IPS-20b (cell line): ENCODE data around the gene RHOA.
"Not testable (repeated sequence)": the region's sequence is repeated elsewhere in the genome, so short reads cannot be mapped to it uniquely, and the experiment has no call there.

ENCODE experiments used
- H3K27ac ChIP-seq: one replicate; pipeline ENCODE4 v1.5.1; 2013; ENCODE audit warnings: low read length
- H3K27me3 ChIP-seq: 2 replicates; pipeline ENCODE4 v1.6.1; 2013; ENCODE audit warnings: mild to moderate bottlenecking, low read length, inconsistent platforms; ENCODE audit not compliant: insufficient read depth
- H3K36me3 ChIP-seq: 2 replicates; pipeline ENCODE4 v1.6.1; 2013; ENCODE audit warnings: low read depth, mild to moderate bottlenecking, inconsistent platforms, low read length, moderate library complexity; ENCODE audit not compliant: insufficient read depth
- H3K4me1 ChIP-seq: 2 replicates; pipeline ENCODE4 v1.6.1; 2013; ENCODE audit warnings: mild to moderate bottlenecking, control low read depth, inconsistent platforms, low read length, moderate library complexity; ENCODE audit not compliant: insufficient read depth
- H3K4me3 ChIP-seq: 2 replicates; pipeline ENCODE4 v1.5.1; 2013; ENCODE audit warnings: mild to moderate bottlenecking, low read length, inconsistent platforms
- H3K9ac ChIP-seq: 2 replicates; pipeline ENCODE4 v1.6.1; 2013; ENCODE audit warnings: low read depth, mild to moderate bottlenecking, inconsistent platforms, low read length, moderate library complexity
- H3K9me3 ChIP-seq: 2 replicates; pipeline ENCODE4 v1.6.1; 2013; ENCODE audit warnings: mild to moderate bottlenecking, low read depth, low read length, inconsistent platforms; ENCODE audit not compliant: insufficient read depth

Gene RHOA

DNA sequence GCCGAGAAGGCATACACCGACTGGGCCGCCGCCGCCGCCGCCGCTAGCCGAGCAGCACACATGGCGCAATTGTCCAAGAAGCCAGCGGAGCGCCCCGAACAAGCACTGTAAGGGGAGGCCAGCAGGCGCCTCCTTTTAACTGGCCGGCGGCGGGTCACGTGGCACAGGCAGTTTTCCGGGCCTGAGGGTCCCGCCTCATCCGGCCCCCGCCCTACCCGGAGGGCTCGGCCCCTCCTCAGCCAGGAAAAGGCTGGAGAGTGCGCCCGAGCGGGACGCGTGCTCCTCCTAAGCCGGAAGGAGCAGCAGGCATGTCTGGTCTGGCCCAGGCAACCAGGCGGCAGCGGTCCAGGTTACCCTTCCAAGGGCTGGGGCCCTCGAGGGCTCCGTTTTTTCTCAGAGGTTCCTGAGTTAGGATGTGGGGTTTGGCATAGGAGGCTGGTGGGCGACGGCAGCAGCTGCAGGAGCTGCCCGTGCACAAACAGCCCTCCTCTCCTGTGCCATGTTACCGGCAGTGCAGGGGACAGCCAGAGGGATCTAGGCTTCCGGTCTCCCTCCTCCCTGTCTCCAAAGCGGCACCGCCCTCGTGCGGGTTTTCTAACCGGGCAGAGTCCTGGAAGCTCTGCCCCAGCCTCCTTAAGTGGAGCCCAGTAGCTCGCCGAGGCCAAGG lies 53.4 kb downstream of the RHOA start, which contains the start of gene GPX1:
Gene GPX1 (minus strand): TSS at position 137 of the 667 bp plus-strand sequence. CDS start 75 bp downstream, at position 62.
- Histone ChIP-seq H3K27me3 (no peaks in the 10 kb centered on the region), H3K4me3 (peak within 1 kb of the TSS; percentile 75), H3K4me1 (peaks cover 8% of the 10 kb centered on the region), H3K36me3 (peaks cover 61% of the 10 kb centered on the region), H3K9ac (peak within 1 kb of the TSS; percentile 93), H3K27ac (peak within 1 kb of the TSS; percentile 99), H3K9me3 (no peaks in the 10 kb centered on the region)

DNA sequence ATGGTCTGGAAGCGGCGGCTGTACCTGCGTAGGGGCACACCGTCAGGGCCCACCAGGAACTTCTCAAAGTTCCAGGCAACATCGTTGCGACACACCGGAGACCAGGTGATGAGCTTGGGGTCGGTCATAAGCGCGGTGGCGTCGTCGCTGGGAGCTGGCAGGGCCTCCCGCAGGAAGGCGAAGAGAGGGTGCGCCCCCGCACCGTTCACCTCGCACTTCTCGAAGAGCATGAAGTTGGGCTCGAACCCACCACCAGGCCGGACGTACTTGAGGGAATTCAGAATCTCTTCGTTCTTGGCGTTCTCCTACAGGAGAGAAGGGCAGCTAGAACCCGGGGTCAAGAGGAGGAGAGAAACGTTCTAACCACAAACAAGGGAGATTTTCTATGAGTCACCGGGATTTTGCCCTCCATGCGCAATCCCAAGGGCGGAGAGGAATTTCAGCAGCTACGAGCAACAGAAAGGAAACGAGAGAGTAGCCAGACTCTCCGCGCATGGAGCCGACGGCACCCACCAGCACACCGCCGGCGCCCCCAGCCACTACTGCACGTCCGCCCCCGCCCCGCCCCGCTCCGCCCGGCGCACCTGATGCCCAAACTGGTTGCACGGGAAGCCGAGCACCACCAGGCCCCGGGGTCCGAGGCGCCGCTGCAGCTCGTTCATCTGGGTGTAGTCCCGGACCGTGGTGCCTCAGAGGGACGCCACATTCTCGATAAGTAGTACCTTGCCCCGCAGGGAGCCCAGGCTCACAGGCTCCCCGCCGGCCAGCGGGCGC lies 54.1 kb downstream of the RHOA start:
- peak overlapping the region; percentile 7 for H3K27ac ChIP-seq
- not testable (repeated sequence) for H3K4me1 ChIP-seq, H3K9me3 ChIP-seq, H3K27me3 ChIP-seq
- H3K9ac ChIP-seq = peak overlapping the region; percentile 79
- peaks cover 57% of the 10 kb centered on the region for H3K36me3 ChIP-seq
- peak overlapping the region; percentile 75 for H3K4me3 ChIP-seq

DNA sequence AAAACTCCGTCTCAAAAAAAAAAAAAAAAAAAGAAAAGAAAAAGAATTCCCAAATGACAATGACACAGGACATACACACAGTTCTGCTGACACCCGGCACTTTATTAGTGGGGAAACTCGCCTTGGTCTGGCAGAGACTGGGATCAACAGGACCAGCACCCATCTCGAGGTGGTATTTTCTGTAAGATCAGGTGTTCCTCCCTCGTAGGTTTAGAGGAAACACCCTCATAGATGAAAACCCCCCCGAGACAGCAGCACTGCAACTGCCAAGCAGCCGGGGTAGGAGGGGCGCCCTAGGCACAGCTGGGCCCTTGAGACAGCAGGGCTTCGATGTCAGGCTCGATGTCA lies 54.7 kb downstream of the RHOA start:
- H3K4me1 ChIP-seq, H3K27me3 ChIP-seq, H3K9me3 ChIP-seq, H3K27ac ChIP-seq: not testable (repeated sequence)
- Histone ChIP-seq H3K36me3 (peaks cover 52% of the 10 kb centered on the region), H3K9ac (peak overlapping the region; percentile 79; the same call in 1 of the 2 replicates), H3K4me3 (peak overlapping the region; percentile 75)

DNA sequence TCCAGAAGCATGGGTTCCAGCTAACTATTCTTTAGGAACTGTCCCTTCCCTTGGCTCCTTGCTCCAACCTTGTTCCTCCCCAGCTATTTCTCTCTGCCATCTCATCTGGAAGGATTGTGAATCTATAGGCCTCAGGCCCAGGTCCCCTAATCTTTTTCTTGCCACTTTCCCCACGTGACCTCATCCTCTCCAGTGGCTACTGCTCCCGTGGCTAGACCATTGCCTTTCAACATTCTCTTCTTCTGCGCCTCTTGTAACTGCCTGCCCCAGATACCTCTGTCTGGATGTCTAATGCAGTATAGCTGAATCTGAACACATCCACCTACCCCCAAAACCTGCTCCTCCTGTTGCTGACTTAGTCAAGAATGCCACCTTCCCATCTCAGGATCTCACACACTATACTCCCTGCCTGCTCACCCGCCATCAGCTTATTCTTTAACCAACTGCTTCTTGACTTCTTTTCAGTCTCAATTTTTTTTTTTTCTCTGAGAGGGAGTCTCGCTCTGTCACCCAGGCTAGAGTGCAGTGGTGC lies 58.8 kb downstream of the RHOA start:
- Histone ChIP-seq H3K27ac (no peak overlapping the region), H3K4me1 (no peaks in the 10 kb centered on the region), H3K36me3 (peaks cover 19% of the 10 kb centered on the region), H3K4me3 (no peak overlapping the region), H3K27me3 (no peaks in the 10 kb centered on the region), H3K9ac (no peak overlapping the region), H3K9me3 (no peaks in the 10 kb centered on the region)

DNA sequence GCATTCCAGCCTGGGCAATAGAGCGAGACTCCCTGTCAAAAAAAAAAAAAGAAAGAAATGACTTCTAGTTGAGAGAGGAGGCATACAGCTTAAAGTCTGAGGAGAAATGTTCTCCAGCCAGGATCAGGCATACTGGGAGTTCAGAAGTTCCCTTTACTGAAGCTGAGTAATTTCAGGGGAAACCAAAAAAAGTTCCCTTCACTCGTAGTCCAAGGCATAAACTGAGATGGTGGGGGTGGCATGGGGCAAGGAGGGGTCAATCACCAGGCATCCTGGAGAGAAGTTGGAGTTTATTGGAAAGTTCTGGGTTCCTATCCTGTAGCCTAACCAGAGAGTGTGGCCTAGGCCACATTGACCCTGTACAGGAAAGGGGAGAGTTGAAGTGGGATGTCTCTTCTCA lies 59.5 kb downstream of the RHOA start:
- Histone ChIP-seq H3K4me3 (no peak overlapping the region), H3K9me3 (no peaks in the 10 kb centered on the region), H3K36me3 (peaks cover 17% of the 10 kb centered on the region), H3K27ac (no peak overlapping the region), H3K27me3 (no peaks in the 10 kb centered on the region), H3K9ac (no peak overlapping the region), H3K4me1 (no peaks in the 10 kb centered on the region)

DNA sequence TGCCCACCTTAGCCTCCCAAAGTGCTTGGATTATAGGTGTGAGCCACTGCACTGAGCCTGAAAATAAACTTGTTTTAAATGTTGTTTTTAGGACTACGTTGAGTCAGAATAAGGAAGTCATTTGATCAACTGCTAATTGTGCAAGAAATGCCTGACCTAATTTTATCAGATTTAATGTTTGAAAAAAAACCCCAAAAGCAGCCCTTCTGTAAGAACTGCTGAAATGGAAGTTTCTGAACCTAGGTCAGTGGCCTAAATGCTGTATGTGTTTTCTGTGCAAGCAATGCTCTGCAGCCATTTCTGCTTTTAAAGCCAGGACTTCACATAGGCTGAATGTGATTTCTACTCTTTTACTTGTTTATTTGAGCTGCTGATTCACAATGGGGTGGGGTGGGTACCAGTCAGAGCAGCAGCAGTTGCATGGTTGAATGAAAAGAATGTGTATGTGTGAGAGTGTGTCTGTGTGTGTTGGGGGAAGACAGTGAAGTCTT lies 60.2 kb downstream of the RHOA start:
- no peak overlapping the region for H3K27ac ChIP-seq
- no peak overlapping the region for H3K9ac ChIP-seq
- no peaks in the 10 kb centered on the region for H3K27me3 ChIP-seq
- H3K4me1 ChIP-seq = no peaks in the 10 kb centered on the region
- no peak overlapping the region for H3K4me3 ChIP-seq
- no peaks in the 10 kb centered on the region for H3K9me3 ChIP-seq
- peaks cover 11% of the 10 kb centered on the region for H3K36me3 ChIP-seq

DNA sequence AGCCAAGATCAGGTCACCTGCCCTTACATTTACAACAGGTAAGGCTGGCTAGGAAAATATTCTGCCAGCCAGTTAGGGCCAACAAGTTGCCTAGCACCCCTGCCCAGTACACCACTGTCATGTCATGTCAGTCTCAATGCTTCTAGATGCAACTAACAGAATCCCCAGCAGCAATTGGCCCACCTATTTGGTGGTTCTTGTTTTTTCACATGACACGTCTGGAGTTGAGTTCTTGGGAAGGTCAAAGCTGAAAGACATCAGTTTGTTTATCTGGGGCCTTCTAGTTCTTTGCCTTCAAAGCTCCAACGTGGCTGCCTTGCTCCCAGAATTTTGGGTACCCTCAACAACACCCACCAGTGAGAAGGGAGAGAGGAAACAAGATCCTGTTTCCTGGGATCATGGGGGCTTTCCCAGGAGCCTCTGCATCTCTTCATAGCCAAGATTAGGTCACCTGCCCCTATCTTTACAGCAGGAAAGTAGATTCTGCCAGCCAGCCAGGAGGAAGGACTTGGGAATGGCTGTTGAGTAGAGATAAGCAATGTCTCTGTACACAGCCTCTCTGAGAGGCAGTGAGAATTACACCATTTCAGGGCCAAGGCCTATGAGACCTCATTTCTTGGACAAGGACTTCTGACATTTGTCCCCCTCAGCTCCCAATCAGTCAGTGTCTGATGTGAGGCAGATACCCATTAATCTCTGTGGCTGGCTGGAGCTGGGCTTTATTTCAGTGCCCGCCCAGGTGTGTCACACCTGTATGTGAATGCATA lies 62.2 kb downstream of the RHOA start:
- Histone ChIP-seq H3K4me1 (no peaks in the 10 kb centered on the region), H3K27ac (no peak overlapping the region), H3K27me3 (no peaks in the 10 kb centered on the region)

DNA sequence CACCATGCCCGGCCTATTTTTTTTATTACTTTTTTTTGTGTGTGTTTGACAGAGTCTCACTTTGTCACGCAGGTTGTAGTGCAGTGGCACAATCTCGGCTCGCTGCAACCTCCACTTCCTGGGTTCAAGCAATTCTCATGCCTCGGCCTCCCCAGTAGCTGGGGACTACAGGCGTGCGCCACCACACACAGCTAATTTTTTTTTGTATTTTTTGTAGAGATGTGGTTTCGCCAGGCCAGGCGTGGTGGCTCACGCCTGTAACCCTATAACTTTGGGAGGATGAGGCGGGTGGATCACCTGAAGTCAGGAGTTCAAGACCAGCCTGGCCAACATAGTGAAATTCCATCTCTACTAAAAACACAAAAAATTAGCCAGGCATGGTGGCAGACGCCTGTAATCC lies 63.4 kb downstream of the RHOA start:
- H3K9me3 ChIP-seq, H3K9ac ChIP-seq, H3K4me3 ChIP-seq, H3K27ac ChIP-seq, H3K27me3 ChIP-seq, H3K4me1 ChIP-seq, H3K36me3 ChIP-seq: not testable (repeated sequence)

More for the DNA sequence above, 62.2 kb downstream of the RHOA start:
- Histone ChIP-seq H3K9ac (no peak overlapping the region), H3K4me3 (no peak overlapping the region), H3K36me3 (no peaks in the 10 kb centered on the region), H3K9me3 (no peaks in the 10 kb centered on the region)

DNA sequence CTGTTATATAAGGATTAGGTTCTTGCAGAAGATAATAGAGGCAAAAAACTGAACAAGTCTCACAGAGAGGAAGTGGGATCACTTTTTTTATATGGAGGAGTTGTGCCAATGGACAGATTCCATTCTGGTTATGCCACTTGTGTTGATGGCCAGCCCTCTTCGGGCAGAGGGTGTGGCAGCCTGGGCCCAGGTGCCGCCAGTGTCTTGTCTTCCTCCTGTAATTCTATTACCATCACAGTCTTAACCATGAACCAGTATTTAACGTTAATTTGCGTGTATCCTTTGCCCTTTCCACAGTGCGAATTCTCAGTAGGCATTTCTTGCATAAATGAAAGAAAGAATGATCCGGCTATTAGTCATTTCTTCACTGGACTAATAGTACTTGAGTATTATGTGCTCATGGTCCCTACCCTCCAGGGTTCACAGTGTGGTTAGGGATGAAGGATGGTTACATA lies 65.0 kb downstream of the RHOA start:
- Histone ChIP-seq H3K36me3 (no peaks in the 10 kb centered on the region), H3K27ac (no peak overlapping the region), H3K9me3 (no peaks in the 10 kb centered on the region), H3K9ac (no peak overlapping the region), H3K4me3 (no peak overlapping the region), H3K27me3 (no peaks in the 10 kb centered on the region), H3K4me1 (no peaks in the 10 kb centered on the region)

DNA sequence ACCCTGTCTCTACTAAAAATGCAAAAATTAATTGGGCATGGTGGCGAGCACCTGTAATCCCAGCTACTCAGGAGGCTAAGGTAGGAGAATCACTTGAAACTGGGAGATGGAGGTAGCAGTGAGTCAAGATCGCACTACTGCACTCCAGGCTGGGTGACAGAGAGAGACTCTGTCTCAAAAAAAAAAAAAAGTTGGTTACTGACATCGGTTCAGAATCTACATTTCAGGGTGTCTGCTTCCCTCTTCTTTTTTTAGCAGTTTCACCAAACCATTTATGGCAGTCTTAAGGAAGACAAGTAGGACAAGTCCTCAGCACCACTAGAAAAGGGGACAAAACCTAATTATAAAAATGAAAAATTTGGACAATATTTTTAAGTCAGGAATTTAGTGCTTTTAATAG lies 68.6 kb downstream of the RHOA start:
- Histone ChIP-seq H3K4me1 (peaks cover 6% of the 10 kb centered on the region; the same call in 1 of the 2 replicates), H3K4me3 (no peak overlapping the region), H3K9ac (no peak overlapping the region), H3K9me3 (no peaks in the 10 kb centered on the region), H3K27me3 (no peaks in the 10 kb centered on the region), H3K36me3 (no peaks in the 10 kb centered on the region), H3K27ac (no peak overlapping the region)

DNA sequence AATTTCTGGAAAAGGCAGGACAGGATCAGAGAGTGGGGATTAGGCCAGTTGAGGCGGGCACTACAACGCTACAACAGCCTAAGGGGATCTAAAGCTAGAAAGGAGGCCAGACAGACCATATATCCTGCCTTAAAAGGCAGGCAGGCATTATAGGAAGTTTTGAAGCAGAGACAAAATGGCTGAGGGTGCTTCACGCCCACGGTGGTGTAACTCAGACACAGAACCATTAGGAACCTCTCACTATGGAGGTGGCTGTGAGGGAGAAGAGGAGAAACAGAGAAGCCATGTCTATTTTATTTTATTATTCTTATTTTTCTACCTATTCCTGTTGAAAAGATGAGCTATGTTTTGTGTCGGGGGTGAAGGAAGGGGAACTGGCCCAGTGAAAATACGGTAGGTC lies 69.8 kb downstream of the RHOA start:
- Histone ChIP-seq H3K27ac (no peak overlapping the region), H3K4me1 (peaks cover 6% of the 10 kb centered on the region; the same call in 1 of the 2 replicates), H3K4me3 (no peak overlapping the region), H3K9ac (no peak overlapping the region), H3K27me3 (no peaks in the 10 kb centered on the region), H3K36me3 (no peaks in the 10 kb centered on the region), H3K9me3 (no peaks in the 10 kb centered on the region)
